ENCODE results near the gene ZYG11A.
"Not testable (repeated sequence)": the region's sequence is repeated elsewhere in the genome, so short reads cannot be mapped to it uniquely, and the experiment has no call there.

ZYG11A gene

GRCh38 chr1:52842643-52843310, at the start of gene ZYG11A:
TSS of gene ZYG11A (plus strand) at chr1:52842760. CDS start at chr1:52842884, 124 bp downstream.
- peak; percentile 92 for DNase-seq (ENCODE audit: low read depth, low spot score)

GRCh38 chr1:52793717-52794116, 48.8 kb upstream of the ZYG11A start:
- DNase-seq (ENCODE audit: low read depth, low spot score) = not testable (repeated sequence)

GRCh38 chr1:52795464-52795863, 47.1 kb upstream of the ZYG11A start:
- DNase-seq (ENCODE audit: low read depth, low spot score) = no peak

- no peak for DNase-seq (ENCODE audit: low read depth, low spot score)
Observed at GRCh38 chr1:52798331-52798730, 44.2 kb upstream of the ZYG11A start.

- DNase-seq (ENCODE audit: low read depth, low spot score) = no peak
Observed at GRCh38 chr1:52801011-52801410, 41.5 kb upstream of the ZYG11A start.

GRCh38 chr1:52804083-52804482, 38.5 kb upstream of the ZYG11A start:
- not testable (repeated sequence) for DNase-seq (ENCODE audit: low read depth, low spot score)

- DNase-seq (ENCODE audit: low read depth, low spot score) = peak; percentile 7
Observed at GRCh38 chr1:52814465-52814864, 28.1 kb upstream of the ZYG11A start.

- not testable (repeated sequence) for DNase-seq (ENCODE audit: low read depth, low spot score)
Observed at GRCh38 chr1:52820830-52821229, 21.7 kb upstream of the ZYG11A start.

- DNase-seq (ENCODE audit: low read depth, low spot score) = no peak
Observed at GRCh38 chr1:52825868-52826267, 16.7 kb upstream of the ZYG11A start.

GRCh38 chr1:52834798-52835197, 7.8 kb upstream of the ZYG11A start:
- DNase-seq (ENCODE audit: low read depth, low spot score) = no peak

GRCh38 chr1:52836035-52836434, 6.5 kb upstream of the ZYG11A start:
- DNase-seq (ENCODE audit: low read depth, low spot score) = no peak

- DNase-seq (ENCODE audit: low read depth, low spot score) = not testable (repeated sequence)
Observed at GRCh38 chr1:52839175-52839574, 3.4 kb upstream of the ZYG11A start.

GRCh38 chr1:52845119-52845518, 2.6 kb downstream of the ZYG11A start:
- not testable (repeated sequence) for DNase-seq (ENCODE audit: low read depth, low spot score)

- no peak for DNase-seq (ENCODE audit: low read depth, low spot score)
Observed at GRCh38 chr1:52848423-52848822, 5.9 kb downstream of the ZYG11A start.

- DNase-seq (ENCODE audit: low read depth, low spot score) = no peak
Observed at GRCh38 chr1:52850951-52851350, 8.4 kb downstream of the ZYG11A start.

- no peak for DNase-seq (ENCODE audit: low read depth, low spot score)
Observed at GRCh38 chr1:52852854-52853253, 10.3 kb downstream of the ZYG11A start.

- DNase-seq (ENCODE audit: low read depth, low spot score) = no peak
Observed at GRCh38 chr1:52855584-52855983, 13.0 kb downstream of the ZYG11A start.

GRCh38 chr1:52856026-52856425, 13.5 kb downstream of the ZYG11A start:
- no peak for DNase-seq (ENCODE audit: low read depth, low spot score)

GRCh38 chr1:52857443-52857842, 14.9 kb downstream of the ZYG11A start:
- no peak for DNase-seq (ENCODE audit: low read depth, low spot score)

- no peak for DNase-seq (ENCODE audit: low read depth, low spot score)
Observed at GRCh38 chr1:52862666-52863458, 20.3 kb downstream of the ZYG11A start.

GRCh38 chr1:52867087-52867863, 24.7 kb downstream of the ZYG11A start:
- DNase-seq (ENCODE audit: low read depth, low spot score) = no peak

- DNase-seq (ENCODE audit: low read depth, low spot score) = not testable (repeated sequence)
Observed at GRCh38 chr1:52869727-52870126, 27.2 kb downstream of the ZYG11A start.
